Heart left ventricle (tissue), 16 donors: ENCODE results near the gene GREM1. TPM values are rescaled to one million over a fixed set of nuclear protein-coding genes. Genes with fewer than 3 reads are reported as not detected.

Experiments
- ATAC-seq, 4 donors: fragments of 200-7000 bp; cut with Tn5 transposase; one replicate each; pipeline ENCODE4 v1.9.1; 2020 to 2022; ENCODE audit warnings: moderate library complexity in 4 of 4, mild to moderate bottlenecking in 3 of 4, moderate number of reproducible peaks in 1 of 4
- DNase-seq, 5 donors: peaks; one replicate each; pipeline ENCODE4 v3.0.0-alpha.2; 2020
- H3K27ac ChIP-seq, 12 donors: fragments of 200-600 bp; sonication (generic) in 4 of 12; one replicate each; pipeline versions ENCODE4 v1.5.0 to v1.8.0; 2016 to 2022; ENCODE audit warnings: mild to moderate bottlenecking in 2 of 12
- H3K27me3 ChIP-seq, 9 donors: fragments of 200-600 bp; sonication (generic) in 2 of 9; one replicate each; pipeline versions ENCODE4 v1.5.1 to v1.8.0; 2016 to 2022; ENCODE audit warnings: mild to moderate bottlenecking in 3 of 9
- H3K36me3 ChIP-seq, 9 donors: fragments of 200-600 bp; sonication (generic) in 2 of 9; one replicate each; pipeline versions ENCODE4 v1.5.0 to v1.8.0; 2018 to 2022; ENCODE audit warnings: mild to moderate bottlenecking in 2 of 9
- H3K4me1 ChIP-seq, 12 donors: fragments of 200-600 bp; sonication (generic) in 4 of 12; one replicate each; pipeline versions ENCODE4 v1.5.0 to v1.8.0; 2016 to 2022; ENCODE audit warnings: mild to moderate bottlenecking in 3 of 12
- H3K4me3 ChIP-seq, 12 donors: fragments of 200-600 bp; sonication (generic) in 4 of 12; one replicate each; pipeline versions ENCODE4 v1.5.0 to v1.8.0; 2017 to 2022; ENCODE audit warnings: mild to moderate bottlenecking in 9 of 12, moderate library complexity in 4 of 12
- H3K9me3 ChIP-seq, 12 donors: fragments of 200-600 bp; sonication (generic) in 4 of 12; one replicate each; pipeline versions ENCODE4 v1.5.0 to v1.8.0; 2016 to 2022; ENCODE audit warnings: mild to moderate bottlenecking in 1 of 12
- CTCF ChIP-seq, 12 donors: fragments of 200-600 bp; sonication (generic) in 4 of 12; IDR thresholded peaks; one replicate each; pipeline versions ENCODE4 v1.5.0 to v1.8.0; 2018 to 2022; ENCODE audit warnings: antibody characterized with exemption in 12 of 12, mild to moderate bottlenecking in 5 of 12
- POLR2A ChIP-seq, 2 donors: fragments of 450-650 bp; IDR thresholded peaks; one replicate each; pipeline ENCODE4 v1.6.1; 2017; ENCODE audit warnings: antibody characterized with exemption in 2 of 2, mild to moderate bottlenecking in 2 of 2, moderate library complexity in 2 of 2
- WGBS, 4 donors: extraction: QIAGEN DNeasy Blood & Tissue Kit in 2 of 4; methylation state at CpG; one replicate each; pipeline versions ENCODE4 v1.1.5 to v1.1.7; 2013 to 2018; 5-methylcytosine and 5-hydroxymethylcytosine counted together
- intact Hi-C, 10 donors: fragments of 100-400 bp; cut with DNase I; formaldehyde crosslinking; loops; one replicate each; pipeline versions ENCODE4 v1.11.1 to v1.14.2; 2022
- polyA plus RNA-seq, 2 donors: library from polyadenylated mRNA; stranded (reverse); fragments of 200-250 nt; gene quantifications; one replicate each; pipeline ENCODE4 v1.2.3, GENCODE V29; 2013
- total RNA-seq, 9 donors: library from RNA; depleted of rRNA in 2 of 9; stranded (reverse); fragments of >200 nt in 2 of 9; fragmentation: NEBNext Ultra II Directional in 3 of 9; extraction: Animal tissue kit (Norgen Biotek cat#: 25700) in 3 of 9; gene quantifications; one replicate each; pipeline versions ENCODE4 v1.1.0 to v1.2.4, GENCODE V29; 2016 to 2023
- donor health status: ischemic (EF 13 %, LVEDD 7.1; RV severe dilation, severe dysfunction).
- donor health status: healthy with polysubstance abuse.
- donor health status: DM: no; HTN: yes; CAD: no.
- donor health status: DM: no; HTN: no; CAD: no.
- donor health status: ischemic (EF 25% LVEDD 6.9; RV normal size, moderate dysfunction).
- donor health status: ischemic (EF 25% LVEDD 5.7; RV mildly dilated, moderate dysfunction).
- donor health status: healthy.
- donor health status: DM: yes; HTN: yes; CAD: no.
- donor health status: ischemic (EF 35%, LVEDD 5.7; RV mildly dilated, moderate dysfunction).
- donor health status: nonischemic (EF 11% LVEDD 7.7; RV severe dilation, severe dysfunction).
- donor health status: DM: yes; HTN: yes; CAD: no.
- donor health status: PGD.
- donor health status: ischemic (EF 29% LVEDD 5.4; RV normal size, mild dysfunction).
- donor health status: nonischemic (EF 23%, LVEDD 6.1; RV moderate dilation, normal function).

The GREM1 gene
- total and polyA plus RNA-seq, 11 donors, result 0.04 to 2.3 (median 0.12) TPM; not detected in 6

GRCh38 chr15:32778391-32779176 lies 60.8 kb downstream of the GREM1 start:
- Histone ChIP-seq H3K4me1 (no peaks in the 10 kb centered on the region), H3K27ac (no peak overlapping the region), H3K36me3 (no peaks in the 10 kb centered on the region), H3K27me3 (no peaks in the 10 kb centered on the region), H3K4me3 (no peak overlapping the region), H3K9me3 (peaks cover 0 to 15% (median 7%) of the 10 kb centered on the region in 12 donors)
- WGBS, 4 donors, result 78 to 83% (median 82%) methylated on average over 4 of the region's 4 CpGs
- DNase-seq, result no peak
- no peak for ATAC-seq
- intact Hi-C loops, result no loop called here
- TF ChIP-seq CTCF (IDR thresholded peaks at IDR 0.05), result no peak
- no peak for TF ChIP-seq POLR2A (IDR thresholded peaks at IDR 0.05)

GRCh38 chr15:32781781-32782180 lies 64.0 kb downstream of the GREM1 start:
- Histone ChIP-seq H3K27me3 (no peaks in the 10 kb centered on the region), H3K36me3 (no peaks in the 10 kb centered on the region), H3K9me3 (peaks cover 0 to 15% (median 7%) of the 10 kb centered on the region in 12 donors), H3K27ac (no peak overlapping the region), H3K4me3 (no peak overlapping the region), H3K4me1 (no peaks in the 10 kb centered on the region)
- DNase-seq, result no peak
- intact Hi-C loops, result no loop called here
- TF ChIP-seq POLR2A (IDR thresholded peaks at IDR 0.05) (no peak), CTCF (IDR thresholded peaks at IDR 0.05) (no peak)
- 53 to 67% (median 63%) methylated on average over 3 of the region's 3 CpGs for WGBS, 4 donors
- no peak for ATAC-seq

DNA sequence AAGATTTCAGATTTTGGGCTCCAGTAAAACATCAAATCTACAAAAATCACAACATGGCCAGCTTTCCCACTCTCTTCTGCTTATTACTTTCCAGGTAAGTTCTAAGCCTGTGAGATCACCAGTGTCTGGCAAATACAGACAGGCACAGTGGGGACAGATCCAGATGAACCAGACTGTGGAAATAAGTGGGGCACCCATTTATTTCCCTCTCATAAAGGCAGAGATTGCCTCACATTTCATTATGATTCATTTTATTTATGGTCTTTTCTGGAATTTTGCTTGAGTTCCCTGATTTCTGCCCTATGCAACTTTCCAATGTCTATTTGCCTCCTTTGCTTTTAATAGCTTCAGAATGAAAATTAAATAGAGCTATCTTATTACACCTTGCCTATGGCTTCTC lies 66.8 kb downstream of the GREM1 start:
- Histone ChIP-seq H3K9me3 (peaks cover 0 to 1% (median 0%) of the 10 kb centered on the region in 12 donors), H3K4me1 (no peaks in the 10 kb centered on the region), H3K27me3 (no peaks in the 10 kb centered on the region), H3K36me3 (no peaks in the 10 kb centered on the region), H3K4me3 (no peak overlapping the region), H3K27ac (no peak overlapping the region)
- intact Hi-C loops, result no loop called here
- no peak for DNase-seq
- ATAC-seq, result no peak
- TF ChIP-seq CTCF (IDR thresholded peaks at IDR 0.05) (no peak), POLR2A (IDR thresholded peaks at IDR 0.05) (no peak)

GRCh38 chr15:32786906-32787305 lies 69.1 kb downstream of the GREM1 start:
- intact Hi-C loops, result loop anchor here in 1 of 10 donors (5.0 kb wide), 1 partner anchor 50 kb away; no protein-coding TSS in a partner anchor
- H3K4me1 ChIP-seq, result no peaks in the 10 kb centered on the region
- H3K27me3 ChIP-seq, result no peaks in the 10 kb centered on the region
- H3K9me3 ChIP-seq, result no peaks in the 10 kb centered on the region
- TF ChIP-seq CTCF (IDR thresholded peaks at IDR 0.05), result no peak
- TF ChIP-seq POLR2A (IDR thresholded peaks at IDR 0.05), result no peak
- DNase-seq (no peak), ATAC-seq (no peak)
- H3K4me3 ChIP-seq, result no peak overlapping the region
- no peaks in the 10 kb centered on the region for H3K36me3 ChIP-seq
- no peak overlapping the region for H3K27ac ChIP-seq
- 66 to 72% (median 69%) methylated on average over 7 of the region's 7 CpGs for WGBS, 4 donors
